Naive thymus-derived CD4-positive, alpha-beta T cell (primary cell): Measurements from ENCODE around the gene ARHGAP23. TPM values are rescaled to one million over a fixed set of nuclear protein-coding genes. Genes with fewer than 3 reads are reported as not detected.
"Not testable (repeated sequence)": the region's sequence is repeated elsewhere in the genome, so short reads cannot be mapped to it uniquely, and the experiment has no call there.

ENCODE experiments used
- ATAC-seq: fragments of 150-1000 bp; cut with Tn5 transposase; 2 replicates; pipeline ENCODE4 v1.10.0; 2021; ENCODE audit warnings: mild to moderate bottlenecking, moderate library complexity
- CTCF ChIA-PET: fragments of 350-600 bp; sonication (Branson Sonifier 250); formaldehyde crosslinking; loops from one replicate; lab custom pipeline; 2021; ENCODE audit warnings: antibody characterized with exemption; lab: Charles Lee
- POLR2A ChIA-PET: fragments of 350-600 bp; sonication (Branson Sonifier 250); formaldehyde crosslinking; loops from one replicate; lab custom pipeline; 2021; ENCODE audit warnings: antibody characterized with exemption, inconsistent platforms; lab: Charles Lee
- DNase-seq, 9 donors: peaks; one replicate each; pipeline versions ENCODE4 v3.0.0 to v3.0.0-alpha.2; 2020 to 2022; ENCODE audit warnings: mixed read lengths in 1 of 9
- H3K27ac ChIP-seq: one replicate; pipeline ENCODE4 v1.7.0; 2013; ENCODE audit warnings: mild to moderate bottlenecking, low read depth, low read length, moderate library complexity
- H3K27me3 ChIP-seq, 2 donors: one replicate each; pipeline ENCODE4 v1.7.0; 2013; ENCODE audit warnings: low read length in 2 of 2, mild to moderate bottlenecking in 2 of 2, moderate library complexity in 2 of 2; ENCODE audit not compliant: control insufficient read depth in 2 of 2, insufficient read depth in 2 of 2
- H3K36me3 ChIP-seq, 3 experiments: 1 replicate in 2 of 3; 2 replicates in 1 of 3; pipeline ENCODE4 v1.7.0; 2013; ENCODE audit warnings: low read length in 3 of 3, mild to moderate bottlenecking in 3 of 3, moderate library complexity in 1 of 3; ENCODE audit not compliant: insufficient read depth in 3 of 3, control insufficient read depth in 2 of 3
- H3K4me1 ChIP-seq, 2 donors: one replicate each; pipeline ENCODE4 v1.7.0; 2013; ENCODE audit warnings: low read length in 2 of 2, mild to moderate bottlenecking in 2 of 2, moderate library complexity in 1 of 2; ENCODE audit not compliant: control insufficient read depth in 2 of 2, insufficient read depth in 2 of 2
- H3K4me3 ChIP-seq: 2 replicates; pipeline ENCODE4 v1.7.0; 2013; ENCODE audit warnings: mild to moderate bottlenecking, low read length
- H3K9me3 ChIP-seq, 3 experiments: 1 replicate in 2 of 3; 2 replicates in 1 of 3; pipeline ENCODE4 v1.7.0; 2013; ENCODE audit warnings: low read length in 3 of 3; ENCODE audit not compliant: control insufficient read depth in 2 of 3
- H3K27ac Mint-ChIP-seq, 9 donors: one replicate each; pipeline ENCODE4 v1.8.0; 2020 to 2022; ENCODE audit warnings: mixed read lengths in 9 of 9, mild to moderate bottlenecking in 8 of 9, moderate library complexity in 5 of 9, inconsistent platforms in 2 of 9
- H3K27me3 Mint-ChIP-seq, 5 donors: one replicate each; pipeline ENCODE4 v1.8.0; 2021 to 2022; ENCODE audit warnings: mixed read lengths in 5 of 5, mild to moderate bottlenecking in 1 of 5
- H3K36me3 Mint-ChIP-seq, 5 donors: one replicate each; pipeline ENCODE4 v1.8.0; 2020 to 2022; ENCODE audit warnings: mixed read lengths in 5 of 5, mild to moderate bottlenecking in 3 of 5, inconsistent platforms in 1 of 5
- H3K4me1 Mint-ChIP-seq, 7 donors: one replicate each; pipeline ENCODE4 v1.8.0; 2020 to 2022; ENCODE audit warnings: mixed read lengths in 7 of 7, mild to moderate bottlenecking in 3 of 7, inconsistent platforms in 1 of 7
- H3K4me3 Mint-ChIP-seq, 10 donors: one replicate each; pipeline ENCODE4 v1.8.0; 2020 to 2022; ENCODE audit warnings: mild to moderate bottlenecking in 10 of 10, mixed read lengths in 10 of 10, moderate library complexity in 6 of 10, inconsistent platforms in 2 of 10
- H3K9me3 Mint-ChIP-seq, 11 donors: one replicate each; pipeline ENCODE4 v1.8.0; 2020 to 2022; ENCODE audit warnings: mixed read lengths in 11 of 11, mild to moderate bottlenecking in 4 of 11, inconsistent platforms in 1 of 11, moderate library complexity in 1 of 11
- intact Hi-C, 2 donors: fragments of 100-400 bp; cut with micrococcal nuclease; formaldehyde crosslinking; loops; one replicate each; pipeline ENCODE4 v1.15.1; 2023
- polyA plus RNA-seq, 2 donors: library from polyadenylated mRNA; unstranded; fragments of 300-500 nt; fragmentation: Illumina TruSeq; gene quantifications; one replicate each; pipeline ENCODE4 v1.2.3, GENCODE V29; 2021
- total RNA-seq, 6 experiments: library from RNA in 5 of 6; stranded (reverse) in 5 of 6; gene quantifications; 1 replicate in 5 of 6; 2 replicates in 1 of 6; pipeline ENCODE4 v1.2.3 and lab custom pipeline; 2021 to 2026

Gene ARHGAP23
- total and polyA plus RNA-seq, 7 experiments from 2014 or later = 0.24 to 1.3 (median 0.34) TPM; not detected in 4

DNA sequence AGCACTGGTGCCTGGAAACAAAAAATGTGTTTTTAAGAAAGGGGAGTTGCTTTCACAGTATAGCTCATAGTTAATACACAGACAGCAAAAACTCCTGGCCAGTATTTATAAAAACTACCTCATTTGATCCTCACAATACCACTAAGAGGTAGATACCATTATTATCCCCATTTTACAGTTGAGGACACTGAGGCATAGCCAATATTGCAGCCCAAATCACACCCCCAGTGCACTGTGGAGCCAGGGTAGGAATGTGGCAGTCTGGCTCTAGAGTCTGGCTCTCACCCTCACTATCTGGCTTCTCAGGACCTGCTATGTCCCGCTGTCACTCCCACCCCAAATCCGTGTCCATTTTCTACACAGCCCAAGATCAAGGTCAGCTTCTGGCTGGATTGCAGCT lies 2.6 kb downstream of the ARHGAP23 start:
- Histone ChIP-seq H3K4me3 (no peak overlapping the region), H3K36me3 (no peaks in the 10 kb centered on the region), H3K9me3 (no peaks in the 10 kb centered on the region), H3K27ac (no peak overlapping the region), H3K27me3 (peaks cover 0 to 7% of the 10 kb centered on the region in 2 donors), H3K4me1 (peaks cover 5 to 10% of the 10 kb centered on the region in 2 donors)
- Mint-ChIP-seq H3K4me1 (peaks cover 7 to 17% (median 10%) of the 10 kb centered on the region in 7 donors), H3K9me3 (no peaks in the 10 kb centered on the region), H3K36me3 (no peaks in the 10 kb centered on the region), H3K27ac (peak overlapping the region in 3 of 9 donors; percentile 2 to 26 (median 7)), H3K4me3 (peak overlapping the region in 2 of 10 donors; percentile 34 to 74), H3K27me3 (peaks cover 0 to 27% (median 0%) of the 10 kb centered on the region in 5 donors)
- CTCF ChIA-PET = no interaction called here
- POLR2A ChIA-PET = no interaction called here
- intact Hi-C loops = no loop called here
- ATAC-seq = no peak
- no peak for DNase-seq

DNA sequence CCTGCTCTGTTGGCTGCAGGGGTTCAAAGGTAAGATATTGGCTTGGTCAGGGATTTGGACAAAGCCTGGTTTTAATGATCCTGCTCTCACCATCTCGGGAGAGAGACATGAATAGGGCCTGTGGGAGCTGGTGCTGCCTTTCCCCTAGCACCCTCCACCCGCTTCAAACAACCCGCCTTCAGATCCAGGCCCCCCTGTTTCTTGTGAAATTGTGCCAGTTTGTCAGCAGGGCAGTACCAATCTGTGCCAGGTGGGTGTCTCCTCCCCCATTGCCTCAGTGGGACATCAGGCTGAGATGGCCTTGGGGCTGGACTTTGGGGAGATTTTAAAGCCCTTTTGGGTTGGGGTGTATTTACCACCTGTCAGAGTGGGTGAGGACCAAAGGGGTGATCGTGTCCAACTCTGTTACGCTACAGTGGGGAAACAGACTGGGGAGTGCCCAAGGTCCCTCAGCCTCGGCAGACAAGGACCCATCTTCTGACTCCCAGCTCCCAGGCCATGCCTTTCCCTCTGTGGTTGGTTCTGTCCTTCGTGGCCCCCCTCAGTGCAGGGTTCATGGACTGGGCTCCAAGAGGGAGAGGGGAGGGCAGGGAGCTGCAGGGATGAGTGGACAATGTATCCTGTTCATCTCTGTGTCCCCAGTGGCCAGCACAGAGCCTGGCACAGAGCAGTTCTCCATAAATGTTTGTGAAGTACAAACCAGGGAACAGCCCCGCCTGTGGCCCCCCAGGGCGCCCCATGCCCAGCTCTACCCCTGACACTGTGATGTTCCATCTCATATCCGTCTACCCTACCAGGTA lies 3.3 kb downstream of the ARHGAP23 start:
- H3K27me3 Mint-ChIP-seq = peaks cover 0 to 27% (median 0%) of the 10 kb centered on the region in 5 donors
- H3K4me3 Mint-ChIP-seq = peak overlapping the region in 1 of 10 donors; percentile 34

DNA sequence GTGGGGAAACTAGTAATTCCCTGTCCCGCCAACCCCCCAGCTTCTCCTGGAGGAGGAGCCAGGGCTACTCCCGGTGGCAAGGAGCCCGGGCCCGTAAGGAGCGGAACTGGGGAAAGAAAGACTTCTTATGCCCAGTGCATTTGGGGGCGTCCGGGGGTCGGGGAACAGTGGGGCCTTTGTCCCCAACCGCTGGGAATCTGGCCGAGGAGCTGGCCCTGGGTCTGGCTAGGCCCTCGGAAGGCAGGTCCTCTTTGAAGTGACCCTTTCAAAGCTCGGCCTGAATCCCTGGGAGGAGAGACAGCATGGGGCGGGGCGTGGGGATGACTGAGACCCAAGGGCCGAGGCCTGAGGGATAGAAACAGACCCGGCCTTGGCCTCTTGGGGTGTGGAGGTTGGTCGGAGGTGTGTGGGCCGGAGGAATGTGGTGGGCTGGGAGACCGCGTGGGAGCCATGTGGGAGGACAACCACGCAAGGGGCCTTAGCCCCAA lies 6.0 kb downstream of the ARHGAP23 start:
- Mint-ChIP-seq H3K4me1 (peaks cover 0 to 7% (median 3%) of the 10 kb centered on the region in 7 donors), H3K27ac (no peak overlapping the region)
- no peak for ATAC-seq

More for the DNA sequence above, 3.3 kb downstream of the ARHGAP23 start:
- H3K36me3 ChIP-seq = no peaks in the 10 kb centered on the region
- H3K4me3 ChIP-seq = no peak overlapping the region
- POLR2A ChIA-PET = no interaction called here
- Mint-ChIP-seq H3K4me1 (peaks cover 7 to 17% (median 10%) of the 10 kb centered on the region in 7 donors), H3K36me3 (no peaks in the 10 kb centered on the region), H3K9me3 (no peaks in the 10 kb centered on the region), H3K27ac (peak overlapping the region in 3 of 9 donors; percentile 2 to 26 (median 7))
- no peak overlapping the region for H3K27ac ChIP-seq
- H3K9me3 ChIP-seq = no peaks in the 10 kb centered on the region
- DNase-seq (no peak), ATAC-seq (no peak)
- H3K27me3 ChIP-seq = peaks cover 0 to 4% of the 10 kb centered on the region in 2 donors
- peaks cover 5 to 10% of the 10 kb centered on the region in 2 donors for H3K4me1 ChIP-seq
- CTCF ChIA-PET = no interaction called here
- intact Hi-C loops = no loop called here

DNA sequence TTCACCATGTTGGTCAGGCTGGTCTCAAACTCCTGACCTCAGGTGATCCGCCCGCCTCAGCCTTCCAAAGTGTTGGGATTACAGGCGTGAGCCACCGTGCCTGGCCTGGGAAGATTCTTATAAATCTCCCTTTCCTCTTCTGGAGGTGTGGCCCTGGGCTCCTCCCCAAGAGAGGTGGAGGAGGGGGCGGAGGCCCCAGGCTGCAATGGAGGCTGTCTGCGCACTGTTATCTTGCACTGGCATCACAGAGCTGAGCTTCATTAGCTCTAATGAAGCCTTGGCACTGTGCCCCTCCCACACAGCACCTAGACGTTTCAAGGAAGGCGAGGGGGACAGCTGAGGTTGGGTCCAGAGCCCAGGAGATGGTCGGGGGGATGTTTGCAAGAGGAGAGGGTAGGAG lies 7.5 kb downstream of the ARHGAP23 start:
- H3K4me3 ChIP-seq = no peak overlapping the region
- H3K4me3 Mint-ChIP-seq = no peak overlapping the region
- no peak overlapping the region for H3K27ac ChIP-seq
- no peak for ATAC-seq
- intact Hi-C loops = no loop called here
- ChIA-PET POLR2A (no interaction called here), CTCF (no interaction called here)
- H3K4me1 Mint-ChIP-seq = no peaks in the 10 kb centered on the region
- H3K9me3 ChIP-seq = no peaks in the 10 kb centered on the region
- DNase-seq = no peak
- H3K27ac Mint-ChIP-seq = no peak overlapping the region
- H3K27me3 Mint-ChIP-seq = peaks cover 0 to 5% (median 0%) of the 10 kb centered on the region in 5 donors
- H3K36me3 ChIP-seq = no peaks in the 10 kb centered on the region
- H3K4me1 ChIP-seq = no peaks in the 10 kb centered on the region
- H3K9me3 Mint-ChIP-seq = peaks cover 0 to 1% (median 0%) of the 10 kb centered on the region in 11 donors
- no peaks in the 10 kb centered on the region for H3K27me3 ChIP-seq
- H3K36me3 Mint-ChIP-seq = no peaks in the 10 kb centered on the region

More for the DNA sequence above, 6.0 kb downstream of the ARHGAP23 start:
- Histone ChIP-seq H3K4me1 (no peaks in the 10 kb centered on the region), H3K27ac (no peak overlapping the region), H3K36me3 (no peaks in the 10 kb centered on the region), H3K4me3 (no peak overlapping the region), H3K27me3 (no peaks in the 10 kb centered on the region), H3K9me3 (no peaks in the 10 kb centered on the region)
- no peaks in the 10 kb centered on the region for H3K36me3 Mint-ChIP-seq
- no peak for DNase-seq
- H3K27me3 Mint-ChIP-seq = peaks cover 0 to 17% (median 0%) of the 10 kb centered on the region in 5 donors
- POLR2A ChIA-PET = no interaction called here
- H3K9me3 Mint-ChIP-seq = peaks cover 0 to 1% (median 0%) of the 10 kb centered on the region in 11 donors
- no peak overlapping the region for H3K4me3 Mint-ChIP-seq
- intact Hi-C loops = no loop called here
- CTCF ChIA-PET = no interaction called here

DNA sequence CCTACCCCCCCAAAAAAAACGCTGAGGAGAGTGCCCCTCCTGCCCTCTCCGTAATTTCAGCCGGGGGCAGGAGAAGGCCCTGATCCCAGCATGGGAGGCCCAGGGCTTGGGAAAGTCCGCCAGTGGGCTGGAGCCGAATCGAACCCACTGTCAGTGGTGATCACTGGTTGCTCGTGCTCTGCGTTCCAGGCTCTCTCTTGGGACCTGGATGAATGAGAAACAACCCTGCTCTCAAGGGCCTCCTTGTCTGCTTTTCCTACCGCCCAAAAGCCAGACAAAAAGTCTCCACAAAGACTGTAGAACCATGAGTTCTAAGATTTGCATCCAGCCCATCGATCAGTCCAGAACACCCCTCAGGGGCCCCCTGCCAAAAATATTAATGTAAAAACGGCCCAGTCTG lies 8.1 kb downstream of the ARHGAP23 start:
- Mint-ChIP-seq H3K27me3 (peaks cover 0 to 6% (median 0%) of the 10 kb centered on the region in 5 donors), H3K27ac (no peak overlapping the region), H3K36me3 (no peaks in the 10 kb centered on the region), H3K4me1 (no peaks in the 10 kb centered on the region), H3K4me3 (no peak overlapping the region), H3K9me3 (peaks cover 0 to 1% (median 0%) of the 10 kb centered on the region in 11 donors)
- Histone ChIP-seq H3K27me3 (no peaks in the 10 kb centered on the region), H3K4me3 (no peak overlapping the region), H3K27ac (no peak overlapping the region), H3K4me1 (no peaks in the 10 kb centered on the region), H3K36me3 (no peaks in the 10 kb centered on the region), H3K9me3 (no peaks in the 10 kb centered on the region)
- DNase-seq (no peak), ATAC-seq (no peak)
- intact Hi-C loops = no loop called here
- CTCF ChIA-PET = interaction anchor here (0.6 kb wide), 1 partner anchor 224 kb away, joined by 4 read pairs; no protein-coding TSS in a partner anchor
- POLR2A ChIA-PET = no interaction called here

DNA sequence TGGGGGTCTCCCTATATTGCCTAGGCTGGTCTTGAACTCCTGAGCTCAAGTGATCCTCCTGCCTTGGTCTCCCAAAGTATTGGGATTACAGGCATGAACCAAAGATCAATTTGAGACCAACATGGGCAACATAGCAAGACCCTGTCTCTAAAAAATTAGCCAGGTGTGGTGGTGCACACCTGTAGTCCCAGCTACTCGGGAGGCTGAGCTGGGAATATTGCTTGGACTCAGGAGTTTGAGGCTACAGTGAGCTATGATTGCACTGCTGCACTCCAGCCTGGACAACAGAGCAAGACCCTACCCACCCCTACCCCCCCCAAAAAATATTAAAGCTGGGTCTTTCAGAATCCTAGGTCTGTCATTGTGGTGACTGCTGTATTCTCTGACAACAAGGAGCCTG lies 9.0 kb downstream of the ARHGAP23 start:
- POLR2A ChIA-PET, H3K4me3 Mint-ChIP-seq: not testable (repeated sequence)

More for the DNA sequence above, 9.0 kb downstream of the ARHGAP23 start:
- H3K4me1 Mint-ChIP-seq, H3K9me3 ChIP-seq, H3K27me3 ChIP-seq, DNase-seq, ATAC-seq, H3K27ac ChIP-seq, H3K36me3 ChIP-seq, H3K4me1 ChIP-seq, H3K27me3 Mint-ChIP-seq, CTCF ChIA-PET, H3K27ac Mint-ChIP-seq, intact Hi-C loops, H3K9me3 Mint-ChIP-seq, H3K36me3 Mint-ChIP-seq, H3K4me3 ChIP-seq: not testable (repeated sequence)
